Raji (cell line): ENCODE results near the gene MICAL3.

ENCODE experiments used
- POLR2A ChIP-seq: IDR thresholded peaks from 2 replicates; pipeline ENCODE4 v1.6.1; 2011; ENCODE audit warnings: low read depth, low read length, control low read depth; ENCODE audit not compliant: insufficient read depth

MICAL3 gene

DNA sequence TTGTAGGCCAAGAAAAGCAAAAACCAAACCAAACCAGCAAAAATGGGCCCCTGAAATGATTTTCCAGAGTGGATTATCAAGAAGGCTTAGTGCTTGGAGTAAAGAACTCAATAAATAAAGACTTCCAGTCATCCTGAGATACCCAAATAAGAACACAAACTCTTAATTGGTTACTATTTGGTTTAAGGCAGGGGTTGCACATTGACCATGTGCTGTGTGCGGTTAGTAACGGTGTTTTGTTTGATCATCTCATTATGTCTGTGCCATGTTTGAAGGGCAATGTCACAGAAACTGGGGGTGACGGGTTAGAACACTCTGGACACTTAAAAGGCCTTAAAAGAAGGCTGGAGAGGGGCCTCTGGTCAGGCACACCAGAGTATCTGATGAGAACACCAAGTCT lies 9.7 kb upstream of the MICAL3 start:
- no peak for TF ChIP-seq POLR2A

GRCh38 chr22:18033204-18033998 lies 9.0 kb upstream of the MICAL3 start:
- TF ChIP-seq POLR2A = no peak

- TF ChIP-seq POLR2A = no peak
These were observed 8.2 kb upstream of the MICAL3 start for GRCh38 chr22:18032455-18033101.

- no peak for TF ChIP-seq POLR2A
These were observed 7.5 kb upstream of the MICAL3 start for GRCh38 chr22:18031695-18032454.

DNA sequence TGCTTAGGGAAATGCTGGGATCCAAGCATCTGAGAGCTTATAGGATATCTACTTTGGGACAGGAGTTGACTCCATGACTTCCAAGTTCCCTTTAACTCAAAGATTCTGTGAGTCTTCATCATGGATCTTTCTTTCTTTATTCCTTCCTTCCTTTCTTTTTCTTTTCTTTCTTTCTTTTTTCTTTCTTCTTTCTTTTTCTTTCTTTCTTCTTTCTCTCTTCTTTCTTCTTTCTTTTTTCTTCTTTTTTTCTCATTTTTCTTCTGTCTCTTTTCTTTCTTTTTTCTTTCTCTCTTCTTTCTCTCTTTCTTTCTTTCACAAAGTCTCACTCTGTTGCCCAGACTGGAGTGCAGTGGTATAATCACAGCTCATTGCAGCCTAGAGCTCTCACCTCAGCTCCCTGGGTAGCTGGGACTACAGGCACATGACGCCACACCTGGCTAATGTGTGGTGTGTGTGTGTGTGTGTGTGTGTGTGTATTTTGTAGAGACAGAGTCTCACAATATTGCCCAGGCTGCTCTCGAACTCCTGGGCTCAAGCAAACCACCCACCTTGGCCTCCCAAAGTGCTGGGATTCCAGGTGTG lies 5.4 kb upstream of the MICAL3 start:
- TF ChIP-seq POLR2A = no peak

DNA sequence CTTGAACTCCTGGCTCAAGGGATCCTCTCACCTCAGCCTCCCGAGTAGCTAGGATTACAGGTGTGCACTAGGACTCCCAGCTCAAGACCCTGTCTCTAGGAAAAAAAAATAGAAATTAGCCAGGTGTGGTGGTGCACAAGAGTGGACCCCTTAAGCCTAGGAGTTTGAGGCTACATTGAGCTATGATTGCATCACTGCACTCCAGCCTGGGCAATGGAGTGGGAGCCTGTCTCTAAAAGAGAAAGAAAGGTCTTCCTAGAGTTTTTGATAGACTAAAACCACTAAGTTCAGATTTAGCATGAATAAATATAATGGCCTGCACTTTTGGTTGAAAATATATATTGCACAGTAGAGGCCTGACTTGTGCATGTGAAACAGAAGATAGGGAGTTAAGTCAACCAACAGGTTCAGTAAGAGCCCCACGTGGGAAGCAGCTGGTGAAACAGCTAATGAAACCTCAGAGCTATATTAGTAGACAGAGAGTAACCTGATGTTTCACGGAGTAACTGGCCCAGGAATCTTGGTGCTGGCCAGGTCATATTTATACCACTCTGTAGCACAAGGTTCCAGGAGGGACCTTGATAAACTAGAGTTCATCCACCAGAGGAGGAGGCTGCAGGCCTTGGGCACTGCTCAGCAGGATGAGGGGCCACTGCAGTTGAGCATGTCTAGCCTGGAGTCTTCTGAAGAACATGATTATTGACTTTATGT lies 4.6 kb upstream of the MICAL3 start:
- no peak for TF ChIP-seq POLR2A

- TF ChIP-seq POLR2A = no peak
These were observed 777 bp upstream of the MICAL3 start for GRCh38 chr22:18024956-18025720.

DNA sequence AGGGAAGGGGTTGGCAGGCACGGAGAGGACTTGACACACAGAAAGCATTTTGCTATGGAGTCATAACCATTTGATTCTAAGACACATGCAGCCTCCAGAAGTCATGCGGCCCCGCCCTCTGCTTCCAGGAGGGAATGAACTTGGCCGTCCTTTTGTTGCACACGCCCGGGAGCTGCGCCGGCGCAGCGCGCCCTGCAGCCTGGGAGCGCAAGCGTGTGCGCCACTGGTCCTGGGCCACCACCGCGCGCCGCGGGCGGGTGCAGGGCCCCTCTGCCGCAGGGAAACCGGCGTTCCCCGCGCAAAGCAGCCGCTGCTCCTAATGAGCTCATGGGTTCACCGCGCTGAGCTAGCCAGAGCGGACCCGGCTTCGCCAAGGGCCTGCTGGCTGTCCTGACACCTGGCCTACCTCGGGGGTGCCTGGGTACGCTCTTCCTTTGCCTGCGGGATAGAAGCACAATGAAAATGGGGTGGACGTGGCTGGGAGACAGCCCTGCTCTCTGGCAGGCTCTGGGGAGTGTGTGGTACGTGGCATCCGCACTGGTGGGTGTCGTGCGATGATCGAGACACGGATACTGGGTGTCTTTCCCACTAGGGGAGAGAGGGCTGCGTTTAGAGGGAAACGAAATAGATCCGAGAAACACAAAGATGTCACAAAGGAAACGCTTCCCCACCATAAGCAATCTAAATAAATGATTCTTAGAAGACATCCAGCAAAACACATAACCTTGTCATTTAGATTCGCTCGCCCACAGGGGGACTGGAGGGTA lies 669 bp downstream of the MICAL3 start:
- TF ChIP-seq POLR2A = no peak

GRCh38 chr22:18022876-18023275 lies 1.5 kb downstream of the MICAL3 start:
- no peak for TF ChIP-seq POLR2A

- no peak for TF ChIP-seq POLR2A
These were observed 2.9 kb downstream of the MICAL3 start for GRCh38 chr22:18021431-18021830.

- TF ChIP-seq POLR2A = no peak
These were observed 10.4 kb downstream of the MICAL3 start for GRCh38 chr22:18013947-18014346.

DNA sequence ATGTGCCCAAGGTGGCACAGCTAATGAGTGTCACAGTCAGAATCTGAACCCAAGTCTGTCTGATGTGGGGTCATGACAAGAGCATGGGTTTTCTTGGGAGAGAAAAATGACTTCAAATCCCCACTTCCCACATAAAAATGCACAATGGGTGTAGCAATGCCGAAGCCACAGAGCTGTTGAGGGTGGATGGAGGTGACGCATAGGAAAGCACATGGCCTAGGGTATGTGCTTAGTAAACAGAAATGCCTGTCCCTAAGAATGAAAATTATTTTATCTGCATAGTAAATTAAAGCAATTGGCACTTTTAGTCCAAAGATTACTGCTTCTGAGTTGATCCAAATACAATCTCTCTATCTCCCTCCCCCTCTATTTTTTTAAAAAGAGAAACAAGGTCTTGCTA lies 10.9 kb downstream of the MICAL3 start:
- no peak for TF ChIP-seq POLR2A

- no peak for TF ChIP-seq POLR2A
These were observed 11.8 kb downstream of the MICAL3 start for GRCh38 chr22:18012531-18012930.
